K562 (cell line): ENCODE data around the gene H3-3A. TPM values are rescaled to one million over a fixed set of nuclear protein-coding genes. Genes with fewer than 3 reads are reported as not detected.

Experiments
- ATAC-seq: fragments of 200-7000 bp; cut with Tn5 transposase; 3 replicates; pipeline ENCODE4 v1.9.1; 2020; ENCODE audit warnings: moderate library complexity
- Bru-seq: library from RNA; stranded (reverse); fragments of 400-500 nt; gene quantifications from one replicate; lab custom pipeline; 2021; lab: Mats Ljungman, UMichigan
- BruChase-seq, 2 experiments: library from RNA; stranded (reverse); fragments of 400-500 nt; gene quantifications; one replicate each; lab custom pipeline; 2021; lab: Mats Ljungman, UMichigan
- BruUV-seq: library from RNA; stranded (reverse); fragments of 400-500 nt; replicated peaks from 2 replicates; lab custom pipeline; 2021; lab: Mats Ljungman, UMichigan
- CTCF ChIA-PET: fragments of 300-600 bp; formaldehyde crosslinking; extraction: SDS; loops from one replicate; lab custom pipeline; 2021; ENCODE audit warnings: low intra/inter-chr PET ratio; lab: Yijun Ruan, JAX
- POLR2A ChIA-PET: fragments of 300-600, 350-650 bp; sonication (Branson Sonifier 250); formaldehyde crosslinking; extraction: SDS; loops from one replicate; lab custom pipeline; 2021; ENCODE audit warnings: antibody characterized with exemption, inconsistent platforms; lab: Yijun Ruan, JAX
- DNase-seq, 4 experiments: peaks; one replicate each; pipeline versions ENCODE4 v3.0.0 to v3.0.0-alpha.2; 2011 to 2018; ENCODE audit warnings: low spot score in 3 of 4, mixed read lengths in 3 of 4; ENCODE audit errors: extremely low read depth in 1 of 4
- FAIRE-seq: peaks from 2 replicates; lab custom pipeline; 2011; peaks lifted over from hg19 to GRCh38; lab: Jason Lieb, UNC
- H2AFZ ChIP-seq: 2 replicates; pipeline ENCODE4 v1.6.0; 2011; ENCODE audit warnings: low read depth, low read length, control low read depth, inconsistent platforms
- H3K27ac ChIP-seq: fragments of 200-600 bp; 3 replicates; pipeline ENCODE4 v1.8.0; 2011; ENCODE audit warnings: low read depth, mild to moderate bottlenecking, control low read depth, inconsistent platforms, low read length, moderate library complexity, mixed read lengths; ENCODE audit errors: extremely low read depth
- H3K27me3 ChIP-seq, 2 experiments: fragments of 300-600 bp in 1 of 2; 2 replicates in 1 of 2; 3 replicates in 1 of 2; pipeline versions ENCODE4 v1.6.0 to v1.8.0; 2011; ENCODE audit warnings: inconsistent platforms in 2 of 2, low read length in 2 of 2, mild to moderate bottlenecking in 1 of 2, mixed read lengths in 1 of 2, moderate library complexity in 1 of 2; ENCODE audit not compliant: control insufficient read depth in 2 of 2, insufficient read depth in 2 of 2
- H3K36me3 ChIP-seq: fragments of 300-600 bp; 3 replicates; pipeline ENCODE4 v1.8.0; 2011; ENCODE audit warnings: mild to moderate bottlenecking, low read length, inconsistent platforms; ENCODE audit not compliant: control insufficient read depth, insufficient read depth
- H3K4me1 ChIP-seq, 2 experiments: fragments of 200-600 bp in 1 of 2; replicated peaks in 1 of 2; 2 replicates in 1 of 2; 3 replicates in 1 of 2; pipeline versions ENCODE4 v1.5.1 to v1.8.0; 2011; ENCODE audit warnings: inconsistent platforms in 2 of 2, low read length in 2 of 2, mild to moderate bottlenecking in 1 of 2, mixed read lengths in 1 of 2, moderate library complexity in 1 of 2; ENCODE audit not compliant: control insufficient read depth in 2 of 2, insufficient read depth in 2 of 2
- H3K4me2 ChIP-seq: 2 replicates; pipeline ENCODE4 v1.6.1; 2011; ENCODE audit warnings: low read length, control low read depth, inconsistent platforms, mixed read lengths; ENCODE audit not compliant: insufficient read depth
- H3K4me3 ChIP-seq: fragments of 200-600 bp; sonication (generic), shearing (Covaris generic); 2 replicates; pipeline ENCODE4 v1.5.1; 2016; ENCODE audit warnings: control low read depth, inconsistent platforms
- H3K79me2 ChIP-seq: fragments of 200-600 bp; 3 replicates; pipeline ENCODE4 v1.8.0; 2011; ENCODE audit warnings: low read length, inconsistent platforms; ENCODE audit not compliant: control insufficient read depth, insufficient read depth
- H3K9ac ChIP-seq, 2 experiments: 2 replicates each; pipeline versions ENCODE4 v1.6.0 to v1.6.1; 2011; ENCODE audit warnings: low read depth in 2 of 2, low read length in 2 of 2, control low read depth in 1 of 2, inconsistent platforms in 1 of 2, mild to moderate bottlenecking in 1 of 2, mixed read lengths in 1 of 2; ENCODE audit not compliant: insufficient read depth in 1 of 2
- H3K9me1 ChIP-seq: one replicate; pipeline ENCODE4 v1.6.0; 2011; ENCODE audit warnings: inconsistent platforms, mild to moderate bottlenecking, low read length, moderate library complexity; ENCODE audit not compliant: control insufficient read depth, insufficient read depth
- H3K9me3 ChIP-seq: replicated peaks from 2 replicates; pipeline ENCODE4 v1.5.1; 2011; ENCODE audit warnings: low read depth, low read length, inconsistent platforms; ENCODE audit not compliant: control insufficient read depth, insufficient read depth
- H4K20me1 ChIP-seq: replicated peaks from 2 replicates; pipeline ENCODE4 v1.6.1; 2011; ENCODE audit warnings: low read length, inconsistent platforms, mixed read lengths; ENCODE audit not compliant: control insufficient read depth, insufficient read depth
- BMI1 ChIP-seq: fragments of 150-350 bp; IDR thresholded peaks from 2 replicates; pipeline ENCODE4 v1.6.1; 2014; ENCODE audit warnings: low read length
- CGGBP1 ChIP-seq: fragments of 250-450 bp; sonication (Bioruptor Pico); IDR thresholded peaks from 2 replicates; pipeline ENCODE4 v1.9.0; 2021; ENCODE audit warnings: mild to moderate bottlenecking
- GTF3C2 ChIP-seq: IDR thresholded peaks from 3 replicates; pipeline ENCODE4 v1.6.1; 2011; ENCODE audit warnings: borderline replicate concordance, mild to moderate bottlenecking, moderate library complexity; ENCODE audit not compliant: insufficient read length; ENCODE audit errors: extremely low read depth
- LEF1 ChIP-seq: fragments of 450-650 bp; IDR thresholded peaks from 2 replicates; pipeline ENCODE4 v1.6.1; 2016; ENCODE audit warnings: mild to moderate bottlenecking
- MAX ChIP-seq: sonication (generic); formaldehyde crosslinking; IDR thresholded peaks from 2 replicates; pipeline ENCODE4 v1.9.0; 2022; ENCODE audit warnings: mild to moderate bottlenecking, missing genetic modification reagents
- MBD2 ChIP-seq: sonication (generic); IDR thresholded peaks from 2 replicates; pipeline ENCODE4 v1.6.1; 2016; ENCODE audit warnings: low read depth, borderline replicate concordance
- NUFIP1 ChIP-seq: fragments of 450-650 bp; IDR thresholded peaks from 2 replicates; pipeline ENCODE4 v1.6.1; 2018; ENCODE audit not compliant: partially characterized antibody
- TRIM24 ChIP-seq, 2 experiments: fragments of 450-650 bp; IDR thresholded peaks; 2 replicates each; pipeline ENCODE4 v1.6.1; 2016
- YY1 ChIP-seq, 3 experiments: IDR thresholded peaks; 2 replicates each; pipeline ENCODE4 v1.6.1; 2011; ENCODE audit warnings: low read length in 2 of 3, mild to moderate bottlenecking in 2 of 3, moderate library complexity in 2 of 3, borderline replicate concordance in 1 of 3, control low read depth in 1 of 3, low read depth in 1 of 3; ENCODE audit not compliant: insufficient read depth in 3 of 3, insufficient replicate concordance in 2 of 3, control insufficient read depth in 1 of 3, insufficient read length in 1 of 3; ENCODE audit errors: extremely low read depth in 1 of 3
- ZNF197 ChIP-seq: fragments of 200-800 bp; sonication (Bioruptor generic); IDR thresholded peaks from 2 replicates; pipeline ENCODE4 v1.6.1; 2016; ENCODE audit warnings: low read depth, missing genetic modification characterization, missing compliant biosample characterization
- WGBS: fragments of 100-300 bp; shearing (Covaris generic); methylation state at CpG from one replicate; pipeline ENCODE4 v1.1.6; 2016; ENCODE audit warnings: low coverage, mixed read lengths; ENCODE audit not compliant: insufficient coverage; ENCODE audit errors: missing lambda C conversion rate; 5-methylcytosine and 5-hydroxymethylcytosine counted together
- in situ Hi-C: fragments of 300-500 bp; cut with MboI; formaldehyde crosslinking; loops from 4 replicates; pipeline ENCODE4 v1.15.0; 2018; ENCODE audit warnings: inconsistent platforms, mixed read lengths
- intact Hi-C: fragments of 100-400 bp; cut with micrococcal nuclease; formaldehyde crosslinking; loops from 2 replicates; pipeline ENCODE4 v1.14.2; 2022
- long read RNA-seq, 3 experiments: library from polyadenylated mRNA in 2 of 3; library from RNA in 1 of 3; unstranded in 2 of 3; stranded (forward) in 1 of 3; transcript quantifications; one replicate each; pipeline ENCODE4 v2.0.0, GENCODE V29; 2019 to 2022
- polyA minus RNA-seq, 3 experiments: library from RNA; depleted of rRNA, polyadenylated mRNA; stranded (reverse); fragments of >200 nt; gene quantifications; 2 replicates each; pipeline ENCODE4 v1.2.3, GENCODE V29; 2011
- polyA plus RNA-seq, 8 experiments: library from polyadenylated mRNA; depleted of rRNA in 4 of 8; stranded (reverse) in 5 of 8; unstranded in 3 of 8; fragments of >200 nt; fragmentation: Nextera tagmentation in 2 of 8; fragmentation: Illumina TruSeq in 1 of 8; extraction: Ambion mirVana in 2 of 8; extraction: Trizol in 1 of 8; gene quantifications; 2 replicates each; pipeline versions ENCODE4 v1.2.1 to v1.2.3, GENCODE V29; 2011 to 2014; ENCODE audit warnings: inconsistent platforms in 1 of 8, missing spikeins in 1 of 8
- total RNA-seq, 7 experiments: library from RNA; depleted of rRNA in 6 of 7; stranded (reverse); fragments of >200 nt in 6 of 7; fragmentation: Illumina TruSeq in 2 of 7; extraction: Trizol in 2 of 7; gene quantifications; 2 replicates each; pipeline versions ENCODE4 v1.2.1 to v1.2.3, GENCODE V29; 2011 to 2021; ENCODE audit warnings: low replicate concordance in 1 of 7

Gene H3-3A
- total RNA-seq (2011; cell fraction: chromatin; rRNA removed; ENCODE audit: low replicate concordance), result 33.3 and 126 TPM in 2 replicates
- total RNA-seq (2011; cell fraction: nucleolus; rRNA removed), result 45.1 and 46.9 TPM in 2 replicates
- total RNA-seq (2011; cell fraction: nucleoplasm; rRNA removed), result 88.2 and 158 TPM in 2 replicates
- total RNA-seq (2014; rRNA removed) (412 and 510 TPM in 2 replicates), total RNA-seq (2014; rRNA removed; fragmentation: Illumina TruSeq; extraction: Trizol) (517 and 565 TPM in 2 replicates), total RNA-seq (2015; rRNA removed; fragmentation: Illumina TruSeq; extraction: Trizol) (394 and 426 TPM in 2 replicates), total RNA-seq (2021) (808 and 835 TPM in 2 replicates), polyA plus RNA-seq (2011; rRNA removed) (812 and 877 TPM in 2 replicates), polyA plus RNA-seq (2014; fragmentation: Illumina TruSeq; extraction: Trizol) (758 and 923 TPM in 2 replicates), polyA plus RNA-seq (2014; fragmentation: Nextera tagmentation; extraction: Ambion mirVana) (100 to 1,000 TPM; 543 to 591 TPM), polyA plus RNA-seq (2014; rRNA removed) (975 and 1,083 TPM in 2 replicates), polyA minus RNA-seq (2011; rRNA and poly(A)+ RNA removed) (127 and 157 TPM in 2 replicates), Bru-seq, nascent RNA (percentile 99 among the genes with signal in this experiment), BruChase-seq, experiment 1, labeled RNA remaining after a 2-hour chase (percentile 98 among the genes with signal in this experiment), BruChase-seq, experiment 2, labeled RNA remaining after a 6-hour chase (percentile 97 among the genes with signal in this experiment)
- 605 and 678 TPM in 2 replicates for polyA plus RNA-seq (2011; cell fraction: cytosol; rRNA removed)
- 136 and 194 TPM in 2 replicates for polyA plus RNA-seq (2011; cell fraction: nucleus; rRNA removed)
- 834 and 880 TPM in 2 replicates for polyA plus RNA-seq (2012)
- 116 and 160 TPM in 2 replicates for polyA minus RNA-seq (2011; cell fraction: cytosol; rRNA and poly(A)+ RNA removed)
- polyA minus RNA-seq (2011; cell fraction: nucleus; rRNA and poly(A)+ RNA removed), result 24.4 and 52.3 TPM in 2 replicates
- long read RNA-seq, experiment 1, transcript H3F3A-203 (4 exons, 1,088 nt), result major isoform, 712 of 1,059 reads
- long read RNA-seq, experiment 1, transcript H3F3A-201 (3 exons, 1,308 nt), result minor isoform, 24 of 1,059 reads
- long read RNA-seq, experiment 1, partial matches to known transcripts, result 147 of 1,059 reads
- long read RNA-seq, experiment 1, other reads (novel, unspliced or antisense), result 175 of 1,059 reads
- long read RNA-seq, experiment 2, transcript H3F3A-203 (4 exons, 1,088 nt), result major isoform, 28 of 71 reads
- long read RNA-seq, experiment 2, partial matches to known transcripts, result 0 of 71 reads
- long read RNA-seq, experiment 2, other reads (novel, unspliced or antisense), result 42 of 71 reads
- long read RNA-seq, experiment 3, transcript H3F3A-203 (4 exons, 1,088 nt), result major isoform, 618 of 635 reads
- long read RNA-seq, experiment 3, partial matches to known transcripts, result 2 of 635 reads
- long read RNA-seq, experiment 3, other reads (novel, unspliced or antisense), result 14 of 635 reads

- ChIA-PET CTCF (interaction anchor here (1.3 kb wide), 1 partner anchor 59 kb away, joined by 3 read pairs; no protein-coding TSS in a partner anchor), POLR2A (interaction anchor here (0.6 to 3.9 kb wide), 38 partner anchors 9 to 688 kb away, joined by 3 to 100 read pairs (median 4); partner anchors contain the start of genes ACBD3, SDE2 and SRP9)
- peak; percentile 86 for ATAC-seq
- intact Hi-C loops (loop anchor here (1.0 to 5.0 kb wide), 4 partner anchors 135 to 587 kb away; partner anchors contain the start of gene EPHX1), in situ Hi-C loops (no loop called here)
- Histone ChIP-seq H3K36me3 (peaks cover 33% of the 10 kb centered on the region), H3K9me1 (peaks cover 8% of the 10 kb centered on the region), H3K27me3 (no peaks in the 10 kb centered on the region), H3K4me1 (peaks cover 7 to 24% of the 10 kb centered on the region in 2 experiments), H3K4me2 (peak within 1 kb of the TSS; percentile 89), H3K9ac (peak within 1 kb of the TSS; percentile 94 to 99), H2AFZ (peak within 1 kb of the TSS; percentile 79), H3K79me2 (peaks cover 62% of the 10 kb centered on the region), H3K27ac (peak within 1 kb of the TSS; percentile 97), H3K9me3 (no peaks in the 10 kb centered on the region; the same call in 1 of the 2 replicates), H4K20me1 (peaks cover 37% of the 10 kb centered on the region), H3K4me3 (peak within 1 kb of the TSS; percentile 94)
- no TSS peak for BruUV-seq
- WGBS, result under 1% methylated on average over 37 of the region's 78 CpGs
- no peak for FAIRE-seq
- DNase-seq, result peak; percentile 98 to 99 (median 98)
- TF ChIP-seq MBD2 (peak; percentile 70), MAX (CRISPR knock-in tag) (peak; percentile 46; the same call in 1 of the 2 replicates), TRIM24 (IDR thresholded peaks at IDR 0.05) (no peak; a peak in 1 of 4 replicates), NUFIP1 (no peak), CGGBP1 (peak; percentile 97; the same call in 1 of the 2 replicates), BMI1 (no peak), YY1 (IDR thresholded peaks at IDR 0.05; ENCODE audit: borderline replicate concordance in 1 of 3, control insufficient read depth in 1 of 3, extremely low read depth in 1 of 3, insufficient read depth in 3 of 3, insufficient read length in 1 of 3, insufficient replicate concordance in 2 of 3, low read depth in 1 of 3, low read length in 2 of 3) (peak; percentile 55 to 91 (median 89)), ZNF197 (CRISPR knock-in tag) (peak; percentile 83; the same call in 1 of the 2 replicates), LEF1 (peak; percentile 33; the same call in 1 of the 2 replicates), GTF3C2 (no peak)
These were observed at the start of gene H3-3A for GRCh38 chr1:226062558-226063223. H3-3A (plus strand) TSS chr1:226062716; CDS start chr1:226064352, 1,636 bp downstream.
